ENCODE measurements around the gene APOL5. TPM values are rescaled to one million over a fixed set of nuclear protein-coding genes. Genes with fewer than 3 reads are reported as not detected.
A peak's percentile ranks its signal among the peaks of the same experiment; 100 is the strongest.
"Not testable (repeated sequence)": the region's sequence is repeated elsewhere in the genome, so short reads cannot be mapped to it uniquely, and the experiment has no call there.

APOL5 gene
- total and polyA plus RNA-seq, 7 experiments from 2014 or later: not detected

DNA sequence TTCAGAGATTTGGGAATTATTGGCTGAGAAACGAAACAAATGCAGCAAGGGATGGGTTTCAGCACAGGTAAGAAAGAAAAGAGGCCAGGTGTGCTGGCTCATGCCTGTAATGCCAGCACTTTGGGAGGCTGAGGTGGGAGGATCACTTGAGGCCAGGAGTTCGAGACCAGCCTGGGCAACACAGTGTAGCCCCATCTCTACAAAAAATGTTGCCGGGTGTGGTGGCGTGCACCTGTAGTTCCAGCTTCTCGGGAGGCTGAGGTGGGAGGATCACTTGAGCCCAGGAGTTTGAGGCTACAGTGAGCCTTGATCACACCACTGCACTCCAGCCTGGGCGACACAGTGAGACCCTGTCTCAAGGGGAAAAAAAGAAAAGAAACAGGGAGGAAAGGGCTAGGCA lies 20.2 kb downstream of the APOL5 start:
- H3K9me3 Mint-ChIP-seq; H3K9me3 ChIP-seq (ENCODE audit: control insufficient read depth in 2 of 3, low read length in 3 of 3); ATAC-seq; DNase-seq; H3K4me1 Mint-ChIP-seq; H3K4me3 Mint-ChIP-seq; H3K36me3 Mint-ChIP-seq; H3K27me3 ChIP-seq (ENCODE audit: control insufficient read depth in 2 of 2, insufficient read depth in 2 of 2, low read length in 2 of 2); H3K27ac ChIP-seq (ENCODE audit: low read depth, low read length); CTCF ChIA-PET; H3K36me3 ChIP-seq (ENCODE audit: control insufficient read depth in 2 of 3, insufficient read depth in 3 of 3, low read length in 3 of 3); H3K4me3 ChIP-seq (ENCODE audit: low read length); H3K4me1 ChIP-seq (ENCODE audit: control insufficient read depth in 2 of 2, insufficient read depth in 2 of 2, low read length in 2 of 2); H3K27me3 Mint-ChIP-seq; POLR2A ChIA-PET; H3K27ac Mint-ChIP-seq; intact Hi-C loops (cut with micrococcal nuclease): not testable (repeated sequence)

- no peak for ATAC-seq
- CTCF ChIA-PET: interaction anchor here (0.6 kb wide), 1 partner anchor 458 kb away, joined by 3 read pairs; no protein-coding TSS in a partner anchor
- intact Hi-C loops (cut with micrococcal nuclease): loop anchor here in 1 of 2 donors (1.0 kb wide), 2 partner anchors 107 to 112 kb away; no protein-coding TSS in a partner anchor
These were observed 21.6 kb downstream of the APOL5 start for GRCh38 chr22:35739076-35739930.

DNA sequence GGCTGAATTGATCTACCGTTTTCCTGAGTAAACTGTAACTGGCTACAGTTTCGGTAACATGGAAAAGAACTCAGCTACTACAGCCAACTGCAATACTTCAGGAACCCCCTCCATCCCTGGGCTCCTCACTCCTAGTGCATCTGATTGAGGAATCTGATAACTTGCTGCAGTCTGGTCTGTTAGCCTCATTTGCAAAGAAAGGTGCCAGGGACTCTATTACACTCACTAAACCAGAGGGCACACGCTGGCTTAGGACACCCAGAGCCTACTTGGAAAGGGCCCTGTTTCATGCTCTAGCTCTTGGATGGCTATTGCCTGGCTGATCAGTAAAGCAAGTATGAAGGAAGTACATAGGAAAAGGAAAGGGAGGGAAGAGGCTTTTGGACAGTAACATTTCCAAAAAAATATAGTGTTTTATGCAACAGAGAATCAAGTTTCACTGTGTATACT lies 22.3 kb downstream of the APOL5 start:
- H3K4me3 Mint-ChIP-seq: no peak overlapping the region
- peaks cover 0 to 5% (median 0%) of the 10 kb centered on the region in 5 donors for H3K36me3 Mint-ChIP-seq
- peaks cover 0 to 4% (median 0%) of the 10 kb centered on the region in 5 donors for H3K27me3 Mint-ChIP-seq
- H3K9me3 Mint-ChIP-seq: no peaks in the 10 kb centered on the region
- ATAC-seq (no peak), DNase-seq (no peak)
- peaks cover 0 to 1% (median 0%) of the 10 kb centered on the region in 7 donors for H3K4me1 Mint-ChIP-seq
- Histone ChIP-seq H3K36me3 (ENCODE audit: control insufficient read depth in 2 of 3, insufficient read depth in 3 of 3, low read length in 3 of 3) (no peaks in the 10 kb centered on the region), H3K9me3 (ENCODE audit: control insufficient read depth in 2 of 3, low read length in 3 of 3) (no peaks in the 10 kb centered on the region), H3K4me3 (ENCODE audit: low read length) (no peak overlapping the region), H3K27me3 (ENCODE audit: control insufficient read depth in 2 of 2, insufficient read depth in 2 of 2, low read length in 2 of 2) (no peaks in the 10 kb centered on the region), H3K4me1 (ENCODE audit: control insufficient read depth in 2 of 2, insufficient read depth in 2 of 2, low read length in 2 of 2) (no peaks in the 10 kb centered on the region), H3K27ac (ENCODE audit: low read depth, low read length) (no peak overlapping the region)
- H3K27ac Mint-ChIP-seq: peak overlapping the region in 1 of 9 donors; percentile 51
- POLR2A ChIA-PET: no interaction called here
- CTCF ChIA-PET: no interaction called here
- intact Hi-C loops (cut with micrococcal nuclease): loop anchor here in 1 of 2 donors (1.0 kb wide), 2 partner anchors 108 to 113 kb away; no protein-coding TSS in a partner anchor

More at GRCh38 chr22:35739076-35739930, 21.6 kb downstream of the APOL5 start:
- Mint-ChIP-seq H3K27me3 (peaks cover 0 to 4% (median 0%) of the 10 kb centered on the region in 5 donors), H3K27ac (no peak overlapping the region), H3K36me3 (peaks cover 0 to 5% (median 0%) of the 10 kb centered on the region in 5 donors), H3K4me3 (peak overlapping the region in 1 of 10 donors; percentile 11), H3K4me1 (peaks cover 0 to 1% (median 0%) of the 10 kb centered on the region in 7 donors), H3K9me3 (no peaks in the 10 kb centered on the region)
- H3K36me3 ChIP-seq (ENCODE audit: control insufficient read depth in 2 of 3, insufficient read depth in 3 of 3, low read length in 3 of 3): no peaks in the 10 kb centered on the region
- no peaks in the 10 kb centered on the region for H3K27me3 ChIP-seq (ENCODE audit: control insufficient read depth in 2 of 2, insufficient read depth in 2 of 2, low read length in 2 of 2)
- H3K27ac ChIP-seq (ENCODE audit: low read depth, low read length): no peak overlapping the region
- H3K9me3 ChIP-seq (ENCODE audit: control insufficient read depth in 2 of 3, low read length in 3 of 3): no peaks in the 10 kb centered on the region
- POLR2A ChIA-PET: no interaction called here
- peak in 2 of 9 donors; percentile 2 to 5 for DNase-seq
- no peaks in the 10 kb centered on the region for H3K4me1 ChIP-seq (ENCODE audit: control insufficient read depth in 2 of 2, insufficient read depth in 2 of 2, low read length in 2 of 2)
- no peak overlapping the region for H3K4me3 ChIP-seq (ENCODE audit: low read length)

GRCh38 chr22:35740616-35741015 lies 22.9 kb downstream of the APOL5 start:
- Mint-ChIP-seq H3K4me3 (no peak overlapping the region), H3K4me1 (no peaks in the 10 kb centered on the region), H3K36me3 (peaks cover 0 to 5% (median 0%) of the 10 kb centered on the region in 5 donors), H3K27me3 (peaks cover 0 to 4% (median 0%) of the 10 kb centered on the region in 5 donors), H3K9me3 (no peaks in the 10 kb centered on the region), H3K27ac (no peak overlapping the region)
- Histone ChIP-seq H3K9me3 (ENCODE audit: control insufficient read depth in 2 of 3, low read length in 3 of 3) (no peaks in the 10 kb centered on the region), H3K4me3 (ENCODE audit: low read length) (no peak overlapping the region), H3K36me3 (ENCODE audit: control insufficient read depth in 2 of 3, insufficient read depth in 3 of 3, low read length in 3 of 3) (no peaks in the 10 kb centered on the region), H3K27me3 (ENCODE audit: control insufficient read depth in 2 of 2, insufficient read depth in 2 of 2, low read length in 2 of 2) (no peaks in the 10 kb centered on the region), H3K4me1 (ENCODE audit: control insufficient read depth in 2 of 2, insufficient read depth in 2 of 2, low read length in 2 of 2) (no peaks in the 10 kb centered on the region), H3K27ac (ENCODE audit: low read depth, low read length) (no peak overlapping the region)
- ChIA-PET POLR2A (interaction anchor here (0.6 kb wide), 1 partner anchor 16 kb away, joined by 3 read pairs; no protein-coding TSS in a partner anchor), CTCF (no interaction called here)
- DNase-seq: no peak
- intact Hi-C loops (cut with micrococcal nuclease): no loop called here
- no peak for ATAC-seq

DNA sequence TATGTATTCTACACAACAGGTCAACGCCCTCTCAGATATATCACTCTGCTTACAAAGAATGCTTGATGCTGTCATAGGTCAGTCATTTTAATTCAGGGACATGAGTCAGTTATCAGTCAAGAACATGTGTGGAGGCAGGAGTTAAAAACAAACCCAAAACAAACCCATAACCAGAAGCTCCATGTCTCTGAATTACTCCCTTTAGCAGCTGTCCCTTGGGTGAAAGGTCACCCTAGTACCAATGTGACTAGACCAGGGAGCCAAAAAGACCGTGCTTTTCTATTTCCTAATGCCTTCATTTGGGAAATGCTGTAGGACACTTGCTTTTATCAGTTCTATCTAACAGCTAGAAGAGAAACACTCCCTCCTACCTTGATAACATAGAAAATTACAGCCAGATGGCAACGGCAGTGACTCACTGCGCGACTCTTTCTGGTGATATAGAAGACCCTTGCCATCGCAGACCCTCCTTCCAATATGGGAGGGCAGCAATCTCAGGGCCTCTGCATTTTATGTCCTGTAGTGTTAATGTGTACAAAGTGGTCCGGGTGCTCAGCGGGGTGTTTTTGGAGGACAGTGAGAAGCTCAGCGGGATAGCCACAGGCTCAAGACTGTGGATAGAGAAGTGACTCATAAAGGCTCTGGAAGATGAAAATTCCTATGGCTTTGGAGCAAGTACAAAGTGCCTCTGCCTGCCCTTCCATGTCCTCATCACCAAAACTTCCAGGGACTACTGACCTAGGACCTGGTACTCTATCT lies 24.8 kb downstream of the APOL5 start:
- ChIA-PET POLR2A (no interaction called here), CTCF (no interaction called here)
- no peaks in the 10 kb centered on the region for H3K9me3 ChIP-seq (ENCODE audit: control insufficient read depth in 2 of 3, low read length in 3 of 3)
- no peak overlapping the region for H3K4me3 Mint-ChIP-seq
- H3K4me1 Mint-ChIP-seq: no peaks in the 10 kb centered on the region
- H3K36me3 Mint-ChIP-seq: peaks cover 0 to 3% (median 0%) of the 10 kb centered on the region in 5 donors
- no peaks in the 10 kb centered on the region for H3K27me3 Mint-ChIP-seq
- ATAC-seq: no peak
- no peak for DNase-seq
- H3K27ac Mint-ChIP-seq: peak overlapping the region in 1 of 9 donors; percentile 46
- H3K36me3 ChIP-seq (ENCODE audit: control insufficient read depth in 2 of 3, insufficient read depth in 3 of 3, low read length in 3 of 3): no peaks in the 10 kb centered on the region
- no peaks in the 10 kb centered on the region for H3K9me3 Mint-ChIP-seq
- no peaks in the 10 kb centered on the region for H3K27me3 ChIP-seq (ENCODE audit: control insufficient read depth in 2 of 2, insufficient read depth in 2 of 2, low read length in 2 of 2)
- no peaks in the 10 kb centered on the region for H3K4me1 ChIP-seq (ENCODE audit: control insufficient read depth in 2 of 2, insufficient read depth in 2 of 2, low read length in 2 of 2)
- no peak overlapping the region for H3K4me3 ChIP-seq (ENCODE audit: low read length)
- no peak overlapping the region for H3K27ac ChIP-seq (ENCODE audit: low read depth, low read length)
- intact Hi-C loops (cut with micrococcal nuclease): no loop called here

DNA sequence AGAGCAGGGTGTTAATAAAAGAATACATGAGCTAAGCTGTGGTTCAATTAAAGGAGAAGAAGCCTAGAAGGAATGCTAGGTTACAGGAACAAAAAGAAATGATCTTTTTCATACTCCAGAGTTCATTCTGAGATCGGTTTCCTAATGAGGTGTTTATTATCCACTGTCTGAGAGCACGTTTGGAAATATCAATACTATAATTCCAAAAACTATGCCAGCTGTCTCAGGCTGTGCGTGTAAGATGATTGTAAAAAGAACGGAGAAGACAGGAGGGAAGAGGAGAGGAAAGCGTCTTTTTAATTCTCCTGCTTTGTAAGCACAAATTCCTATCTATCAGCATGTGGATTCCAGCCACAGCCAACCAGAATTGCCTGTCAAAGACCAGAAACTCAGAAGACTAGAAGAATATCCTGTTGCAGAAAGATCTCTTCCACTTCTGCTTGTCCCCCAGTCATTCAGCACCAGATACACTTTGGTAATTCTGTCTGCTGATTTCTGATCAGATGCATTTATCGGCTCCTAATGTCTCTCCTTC lies 25.7 kb downstream of the APOL5 start:
- ChIA-PET POLR2A (no interaction called here), CTCF (no interaction called here)
- ATAC-seq (no peak), DNase-seq (no peak)
- no peaks in the 10 kb centered on the region for H3K36me3 Mint-ChIP-seq
- H3K27ac Mint-ChIP-seq: no peak overlapping the region
- no peaks in the 10 kb centered on the region for H3K27me3 ChIP-seq (ENCODE audit: control insufficient read depth in 2 of 2, insufficient read depth in 2 of 2, low read length in 2 of 2)
- no peaks in the 10 kb centered on the region for H3K27me3 Mint-ChIP-seq
- H3K9me3 ChIP-seq (ENCODE audit: control insufficient read depth in 2 of 3, low read length in 3 of 3): no peaks in the 10 kb centered on the region
- no peaks in the 10 kb centered on the region for H3K4me1 ChIP-seq (ENCODE audit: control insufficient read depth in 2 of 2, insufficient read depth in 2 of 2, low read length in 2 of 2)
- H3K4me1 Mint-ChIP-seq: no peaks in the 10 kb centered on the region
- no peaks in the 10 kb centered on the region for H3K36me3 ChIP-seq (ENCODE audit: control insufficient read depth in 2 of 3, insufficient read depth in 3 of 3, low read length in 3 of 3)
- H3K9me3 Mint-ChIP-seq: no peaks in the 10 kb centered on the region
- no peak overlapping the region for H3K4me3 Mint-ChIP-seq
- H3K4me3 ChIP-seq (ENCODE audit: low read length): no peak overlapping the region
- intact Hi-C loops (cut with micrococcal nuclease): no loop called here
- H3K27ac ChIP-seq (ENCODE audit: low read depth, low read length): no peak overlapping the region

Measured in naive thymus-derived CD4-positive, alpha-beta T cell (primary cell).